ENCODE data around the gene TXNDC16.

TXNDC16 gene

GRCh38 chr14:52439476-52439875, 112.8 kb downstream of the TXNDC16 start:
- no peak for TF ChIP-seq CTCF (IDR thresholded peaks at IDR 0.05; ENCODE audit: low read depth, low read length)
- no peaks in the 10 kb centered on the region for H3K27me3 ChIP-seq
- peaks cover 2% of the 10 kb centered on the region; the same call in 1 of the 2 replicates for H3K36me3 ChIP-seq
- DNase-seq = no peak
- no peaks in the 10 kb centered on the region for H3K9me3 ChIP-seq
- H3K4me1 ChIP-seq = peaks cover 13% of the 10 kb centered on the region
- no peak overlapping the region for H3K4me3 ChIP-seq (ENCODE audit: low read depth, low read length)

DNA sequence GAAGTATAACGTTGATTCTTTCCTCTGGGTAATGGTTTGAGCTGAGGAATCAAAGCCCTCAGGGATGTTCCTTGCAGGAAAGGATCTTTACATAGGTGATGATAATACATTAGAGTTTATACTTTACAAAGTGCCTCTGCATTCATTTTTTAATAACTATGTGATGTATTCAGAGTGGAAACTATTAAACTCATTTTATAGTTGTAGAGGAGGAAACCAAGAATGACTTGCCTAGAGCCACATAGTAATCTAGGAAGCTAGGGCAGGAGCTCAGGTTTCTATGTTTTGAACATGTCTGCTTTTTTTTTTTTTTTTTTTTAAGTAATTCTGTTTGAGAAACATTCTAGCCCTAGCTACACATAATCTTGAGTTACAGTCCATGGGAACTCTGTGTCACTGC, 117.3 kb downstream of the TXNDC16 start:
- Histone ChIP-seq H3K4me1 (peaks cover 12% of the 10 kb centered on the region), H3K27me3 (no peaks in the 10 kb centered on the region), H3K9me3 (no peaks in the 10 kb centered on the region), H3K36me3 (peaks cover 2% of the 10 kb centered on the region), H3K4me3 (ENCODE audit: low read depth, low read length) (no peak overlapping the region)
- no peak for TF ChIP-seq CTCF (IDR thresholded peaks at IDR 0.05; ENCODE audit: low read depth, low read length)
- DNase-seq = no peak

DNA sequence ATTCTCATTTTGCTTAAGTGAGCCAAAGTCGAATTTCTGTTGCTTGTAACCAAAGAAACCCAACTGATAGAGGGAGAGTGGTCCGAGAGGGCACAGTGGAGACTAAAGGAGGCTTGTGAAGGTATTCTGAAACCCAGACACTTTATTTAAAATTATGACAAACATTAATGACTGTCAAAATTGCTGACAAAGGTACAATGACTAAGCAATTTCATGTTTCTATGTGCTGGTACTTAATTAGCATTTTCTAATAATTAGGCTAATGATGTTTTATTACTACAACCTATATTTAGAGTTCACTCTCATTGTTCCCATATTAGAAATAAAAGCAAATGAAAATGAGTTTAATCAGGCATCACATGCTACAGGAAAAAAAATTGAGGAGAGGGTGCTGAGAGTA, 121.8 kb downstream of the TXNDC16 start:
- Histone ChIP-seq H3K27me3 (no peaks in the 10 kb centered on the region), H3K36me3 (no peaks in the 10 kb centered on the region; the same call in 1 of the 2 replicates), H3K9me3 (no peaks in the 10 kb centered on the region), H3K4me1 (no peaks in the 10 kb centered on the region; the same call in 1 of the 2 replicates), H3K4me3 (ENCODE audit: low read depth, low read length) (no peak overlapping the region)
- DNase-seq = no peak
- no peak for TF ChIP-seq CTCF (IDR thresholded peaks at IDR 0.05; ENCODE audit: low read depth, low read length)

DNA sequence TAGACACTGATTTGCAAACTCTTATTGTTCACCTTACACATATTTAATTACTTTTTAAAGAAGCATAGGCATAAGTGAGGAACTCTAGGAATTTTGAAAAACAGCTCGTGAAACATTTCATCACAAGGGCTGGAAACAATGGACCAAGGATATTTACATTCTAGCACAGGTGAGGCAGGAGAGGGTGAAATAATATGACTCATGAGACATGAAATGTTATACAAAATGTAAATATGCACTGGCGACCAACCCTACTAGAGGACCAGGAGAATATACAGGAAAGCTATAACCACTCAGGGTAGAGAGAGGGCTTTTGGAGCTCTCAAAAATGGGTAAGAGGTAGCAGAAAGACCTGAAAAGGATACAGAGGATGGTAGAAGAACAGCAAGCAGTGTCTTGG, 122.9 kb downstream of the TXNDC16 start:
- Histone ChIP-seq H3K9me3 (no peaks in the 10 kb centered on the region), H3K4me1 (no peaks in the 10 kb centered on the region; the same call in 1 of the 2 replicates), H3K27me3 (no peaks in the 10 kb centered on the region), H3K4me3 (ENCODE audit: low read depth, low read length) (no peak overlapping the region), H3K36me3 (no peaks in the 10 kb centered on the region; the same call in 1 of the 2 replicates)
- no peak for DNase-seq
- TF ChIP-seq CTCF (IDR thresholded peaks at IDR 0.05; ENCODE audit: low read depth, low read length) = no peak

DNA sequence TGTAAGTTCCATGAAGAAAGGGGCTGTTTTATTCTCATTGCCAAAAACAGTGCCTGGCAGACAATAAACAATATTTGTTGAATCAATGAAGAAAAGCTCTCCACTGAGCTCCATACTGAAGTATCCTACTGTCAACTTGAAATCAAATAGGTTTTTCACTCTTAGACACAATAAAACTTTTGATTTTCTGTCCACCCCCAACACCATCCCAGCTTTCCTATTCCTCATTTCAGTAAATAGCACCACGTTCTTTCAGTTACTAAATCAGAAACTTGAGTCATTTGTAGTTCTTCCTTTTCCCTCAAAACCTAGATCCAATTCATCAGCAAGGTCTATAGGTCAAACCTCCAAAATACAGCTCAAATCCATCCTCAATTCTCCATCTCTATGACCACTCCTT, 124.8 kb downstream of the TXNDC16 start:
- no peaks in the 10 kb centered on the region for H3K27me3 ChIP-seq
- no peak for DNase-seq
- H3K4me3 ChIP-seq (ENCODE audit: low read depth, low read length) = no peak overlapping the region
- no peaks in the 10 kb centered on the region for H3K9me3 ChIP-seq
- no peak for TF ChIP-seq CTCF (IDR thresholded peaks at IDR 0.05; ENCODE audit: low read depth, low read length)
- H3K36me3 ChIP-seq = no peaks in the 10 kb centered on the region
- peaks cover 11% of the 10 kb centered on the region for H3K4me1 ChIP-seq

DNA sequence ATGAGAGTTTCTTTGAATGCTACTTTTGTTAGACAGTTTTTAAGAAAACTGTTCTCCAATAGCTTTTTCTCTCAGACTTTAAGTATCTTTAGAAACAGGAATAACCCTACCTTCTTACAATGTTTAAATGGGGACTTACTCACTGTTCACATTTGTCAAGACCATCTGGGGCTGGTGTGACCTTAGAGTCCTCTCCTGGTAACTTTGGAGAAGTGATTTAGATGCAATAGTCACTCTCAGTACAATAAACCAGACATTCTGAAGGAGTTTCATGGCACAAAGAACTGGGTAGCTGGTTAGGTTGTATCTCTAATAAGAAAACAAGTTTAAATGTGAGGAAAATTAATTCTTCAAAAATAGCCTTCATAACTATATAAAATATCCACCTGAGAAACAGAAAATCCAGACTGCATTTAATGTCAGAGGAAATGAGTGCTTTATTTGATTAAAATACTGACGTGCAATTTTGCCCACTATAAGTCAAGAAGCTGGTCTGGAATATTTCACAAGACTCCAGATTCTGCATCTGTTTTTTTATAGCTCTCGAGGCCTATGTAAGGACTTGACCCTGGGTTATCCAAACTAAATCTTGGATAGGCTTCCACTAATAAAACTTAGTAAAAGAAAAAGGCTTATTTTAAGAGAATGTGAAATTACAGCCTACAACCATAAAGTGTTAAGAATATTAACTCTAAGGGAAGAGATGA, 129.5 kb downstream of the TXNDC16 start:
- TF ChIP-seq CTCF (IDR thresholded peaks at IDR 0.05; ENCODE audit: low read depth, low read length) = peak; percentile 36
- peak; percentile 28 for DNase-seq
- Histone ChIP-seq H3K9me3 (no peaks in the 10 kb centered on the region), H3K4me1 (peaks cover 45% of the 10 kb centered on the region), H3K27me3 (no peaks in the 10 kb centered on the region), H3K36me3 (no peaks in the 10 kb centered on the region), H3K4me3 (ENCODE audit: low read depth, low read length) (no peak overlapping the region)
